GM12801 (cell line): ENCODE data around the gene FOXO6.

Experiments used
- CTCF ChIP-seq: IDR thresholded peaks from one replicate; pipeline ENCODE4 v1.5.1; 2011; ENCODE audit warnings: control low read depth; ENCODE audit not compliant: insufficient read length; ENCODE audit errors: extremely low read depth

FOXO6 gene

GRCh38 chr1:41410462-41410861, 49.2 kb downstream of the FOXO6 start:
- TF ChIP-seq CTCF, result no peak

- no peak for TF ChIP-seq CTCF
Measured at GRCh38 chr1:41411229-41411628, 50.0 kb downstream of the FOXO6 start.

GRCh38 chr1:41412748-41413147, 51.5 kb downstream of the FOXO6 start:
- no peak for TF ChIP-seq CTCF

- no peak for TF ChIP-seq CTCF
Measured at GRCh38 chr1:41413748-41414281, 52.6 kb downstream of the FOXO6 start.

GRCh38 chr1:41414296-41414695, 53.1 kb downstream of the FOXO6 start:
- no peak for TF ChIP-seq CTCF

- no peak for TF ChIP-seq CTCF
Measured at GRCh38 chr1:41414716-41415306, 53.6 kb downstream of the FOXO6 start.

- no peak for TF ChIP-seq CTCF
Measured at GRCh38 chr1:41416081-41416480, 54.8 kb downstream of the FOXO6 start.
